GM23338 (cell line): Measurements from ENCODE around the gene TGFBR1. TPM values are rescaled to one million over a fixed set of nuclear protein-coding genes. Genes with fewer than 3 reads are reported as not detected.

Experiments
- ATAC-seq: fragments of 200-7000 bp; cut with Tn5 transposase; 3 replicates; pipeline ENCODE4 v1.9.1; 2020
- DNase-seq: peaks from one replicate; pipeline ENCODE4 v3.0.0-alpha.2; 2015; ENCODE audit warnings: low spot score
- H2AFZ ChIP-seq: fragments of 200-600 bp; sonication (generic); 2 replicates; pipeline ENCODE4 v1.8.0; 2016; ENCODE audit warnings: antibody characterized with exemption, mild to moderate bottlenecking, moderate library complexity
- H3F3A ChIP-seq: fragments of 200-600 bp; sonication (generic); replicated peaks from 2 replicates; pipeline ENCODE4 v1.8.0; 2017; ENCODE audit warnings: antibody characterized with exemption, mixed run types, low read depth
- H3K27ac ChIP-seq: fragments of 200-600 bp; sonication (generic); 2 replicates; pipeline ENCODE4 v1.6.1; 2016; ENCODE audit warnings: low read depth
- H3K27me3 ChIP-seq: fragments of 200-600 bp; sonication (generic); 2 replicates; pipeline ENCODE4 v1.8.0; 2016; ENCODE audit warnings: mild to moderate bottlenecking, mixed run types, moderate library complexity; ENCODE audit not compliant: insufficient read depth
- H3K36me3 ChIP-seq: fragments of 200-600 bp; sonication (generic); 2 replicates; pipeline ENCODE4 v1.8.0; 2016; ENCODE audit warnings: mild to moderate bottlenecking; ENCODE audit not compliant: insufficient read depth
- H3K4me1 ChIP-seq: fragments of 200-600 bp; sonication (generic); 2 replicates; pipeline ENCODE4 v1.8.0; 2016; ENCODE audit warnings: mild to moderate bottlenecking, moderate library complexity; ENCODE audit not compliant: insufficient read depth
- H3K4me2 ChIP-seq: fragments of 200-600 bp; sonication (generic); 2 replicates; pipeline ENCODE4 v1.7.1; 2017; ENCODE audit warnings: mixed run types
- H3K4me3 ChIP-seq: fragments of 200-600 bp; sonication (generic); 2 replicates; pipeline ENCODE4 v1.6.1; 2016; ENCODE audit warnings: mixed run types
- H3K79me2 ChIP-seq: fragments of 200-600 bp; sonication (generic); replicated peaks from 2 replicates; pipeline ENCODE4 v1.8.0; 2017; ENCODE audit warnings: mild to moderate bottlenecking; ENCODE audit not compliant: insufficient read depth
- H3K9me2 ChIP-seq: fragments of 200-600 bp; sonication (generic); 2 replicates; pipeline ENCODE4 v1.8.0; 2017; ENCODE audit not compliant: insufficient read depth
- H4K20me1 ChIP-seq: fragments of 200-600 bp; sonication (generic); replicated peaks from 2 replicates; pipeline ENCODE4 v1.8.0; 2017; ENCODE audit warnings: mild to moderate bottlenecking; ENCODE audit not compliant: insufficient read depth
- H3K27ac Mint-ChIP-seq: 2 replicates; pipeline ENCODE4 v1.8.0; 2020; ENCODE audit warnings: inconsistent platforms, mild to moderate bottlenecking, moderate library complexity, mixed read lengths
- H3K27me3 Mint-ChIP-seq: 3 replicates; pipeline ENCODE4 v1.8.0; 2022; ENCODE audit warnings: low read depth, mild to moderate bottlenecking, moderate library complexity, mixed read lengths, inconsistent platforms; ENCODE audit not compliant: insufficient read depth, poor library complexity
- H3K36me3 Mint-ChIP-seq: 3 replicates; pipeline ENCODE4 v1.8.0; 2021; ENCODE audit warnings: low read depth, mild to moderate bottlenecking, inconsistent platforms, moderate library complexity, mixed read lengths
- H3K4me1 Mint-ChIP-seq: 3 replicates; pipeline ENCODE4 v1.8.0; 2020; ENCODE audit warnings: mild to moderate bottlenecking, inconsistent platforms, mixed read lengths
- H3K4me3 Mint-ChIP-seq: 3 replicates; pipeline ENCODE4 v1.8.0; 2021; ENCODE audit warnings: moderate library complexity, mild to moderate bottlenecking, inconsistent platforms, mixed read lengths
- H3K9me3 Mint-ChIP-seq: 3 replicates; pipeline ENCODE4 v1.8.0; 2020; ENCODE audit warnings: moderate library complexity, mild to moderate bottlenecking, inconsistent platforms, mixed read lengths
- CREB1 ChIP-seq: fragments of 250-450 bp; sonication (Bioruptor Pico); IDR thresholded peaks from 2 replicates; pipeline ENCODE4 v1.5.0; 2020; ENCODE audit warnings: low read depth, mild to moderate bottlenecking, moderate library complexity
- ETS1 ChIP-seq: IDR thresholded peaks from 2 replicates; pipeline ENCODE4 v1.6.1; 2016; ENCODE audit warnings: antibody characterized with exemption
- EZH2 ChIP-seq: fragments of 200-600 bp; sonication (generic); IDR thresholded peaks from one replicate; pipeline ENCODE4 v1.8.0; 2017; ENCODE audit warnings: antibody characterized with exemption, mild to moderate bottlenecking, low read depth; ENCODE audit not compliant: unreplicated experiment
- EZH2phosphoT487 ChIP-seq: fragments of 200-600 bp; sonication (generic); IDR thresholded peaks from one replicate; pipeline ENCODE4 v1.8.1; 2018; ENCODE audit warnings: antibody characterized with exemption; ENCODE audit not compliant: unreplicated experiment
- JUNB ChIP-seq: IDR thresholded peaks from one replicate; pipeline ENCODE4 v1.6.1; 2016; ENCODE audit warnings: antibody characterized with exemption; ENCODE audit not compliant: unreplicated experiment
- NANOG ChIP-seq: IDR thresholded peaks from 2 replicates; pipeline ENCODE4 v1.6.1; 2016; ENCODE audit warnings: antibody characterized with exemption, borderline replicate concordance
- POLR2AphosphoS5 ChIP-seq: IDR thresholded peaks from 2 replicates; pipeline ENCODE4 v1.6.1; 2016; ENCODE audit warnings: antibody characterized with exemption, low read depth
- REST ChIP-seq: IDR thresholded peaks from one replicate; pipeline ENCODE4 v1.6.1; 2018; ENCODE audit warnings: antibody characterized with exemption; ENCODE audit not compliant: unreplicated experiment
- STAT1 ChIP-seq: IDR thresholded peaks from one replicate; pipeline ENCODE4 v1.6.1; 2016; ENCODE audit warnings: antibody characterized with exemption; ENCODE audit not compliant: unreplicated experiment
- ZNF114 ChIP-seq: fragments of 250-450 bp; sonication (Bioruptor Pico); IDR thresholded peaks from 2 replicates; pipeline ENCODE4 v1.5.0; 2020; ENCODE audit warnings: mild to moderate bottlenecking, moderate library complexity
- ZNF331 ChIP-seq: fragments of 250-450 bp; sonication (Bioruptor Pico); IDR thresholded peaks from 2 replicates; pipeline ENCODE4 v1.5.0; 2020; ENCODE audit warnings: low read depth, mild to moderate bottlenecking, moderate library complexity
- polyA plus RNA-seq: library from polyadenylated mRNA; unstranded; fragments of >200 nt; fragmentation: Nextera tagmentation; extraction: Ambion mirVana; gene quantifications from 2 replicates; pipeline ENCODE4 v1.2.1, GENCODE V29; 2016
- total RNA-seq: library from RNA; depleted of rRNA; stranded (reverse); fragments of >200 nt; shearing (Covaris generic); gene quantifications from 2 replicates; pipeline ENCODE4 v1.2.3, GENCODE V29; 2014
- TF ChIP-seq, protein P1 (sequence below): fragments of 250-450 bp; sonication (Bioruptor Pico); IDR thresholded peaks from 2 replicates; pipeline ENCODE4 v1.5.0; 2020; ENCODE audit warnings: mild to moderate bottlenecking, moderate library complexity
- TF ChIP-seq, protein P2 (sequence below), 2 experiments: fragments of 200-600 bp in 1 of 2; sonication (generic) in 1 of 2; conservative IDR thresholded peaks; 2 replicates each; pipeline versions ENCODE4 v1.5.1 to v1.6.1; 2016 to 2017; ENCODE audit warnings: antibody characterized with exemption in 2 of 2, low read depth in 2 of 2, mild to moderate bottlenecking in 2 of 2, moderate library complexity in 1 of 2

Gene TGFBR1
- total and polyA plus RNA-seq, 2 experiments from 2014 or later: 9.3 to 40.2 TPM

DNA sequence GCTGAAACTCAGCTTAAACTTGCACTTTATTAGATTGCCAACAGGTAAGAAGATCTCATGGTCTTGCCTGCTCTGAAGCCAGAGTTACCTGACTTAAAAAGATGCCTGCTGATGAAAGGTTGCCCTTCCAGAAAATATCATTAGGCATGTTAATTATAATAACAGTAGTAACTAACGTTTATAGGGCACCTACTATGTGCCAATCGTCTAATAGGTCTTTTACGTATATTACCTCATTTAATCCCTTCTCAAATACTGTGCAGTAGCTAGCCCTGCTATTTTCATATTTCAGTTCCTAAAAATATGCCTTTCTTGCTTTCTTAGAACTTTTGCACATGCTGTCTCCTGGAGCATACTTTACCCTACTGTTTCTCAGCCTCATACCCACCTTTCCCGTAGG lies 40.1 kb downstream of the TGFBR1 start:
- H3K4me2 ChIP-seq: no peak overlapping the region
- DNase-seq: no peak
- H3K4me1 Mint-ChIP-seq: peaks cover 12% of the 10 kb centered on the region
- H3K36me3 ChIP-seq: peaks cover 23% of the 10 kb centered on the region
- peaks cover 50% of the 10 kb centered on the region for H3K36me3 Mint-ChIP-seq
- H3F3A ChIP-seq: no peaks in the 10 kb centered on the region
- no peak overlapping the region for H3K4me3 ChIP-seq
- H4K20me1 ChIP-seq: 0 out of 2 replicates have a peak, but pooled peaks cover 4% of the 10 kb centered on the region
- H3K79me2 ChIP-seq: no peaks in the 10 kb centered on the region
- peaks cover 13% of the 10 kb centered on the region for H3K4me1 ChIP-seq
- no peaks in the 10 kb centered on the region for H3K27me3 ChIP-seq
- H3K9me2 ChIP-seq: no peaks in the 10 kb centered on the region
- H3K27me3 Mint-ChIP-seq: peaks cover 2% of the 10 kb centered on the region
- no peak overlapping the region for H3K27ac ChIP-seq
- no peaks in the 10 kb centered on the region for H3K9me3 Mint-ChIP-seq
- H3K4me3 Mint-ChIP-seq: no peak overlapping the region
- no peak for TF ChIP-seq EZH2
- TF ChIP-seq, protein P1, sequence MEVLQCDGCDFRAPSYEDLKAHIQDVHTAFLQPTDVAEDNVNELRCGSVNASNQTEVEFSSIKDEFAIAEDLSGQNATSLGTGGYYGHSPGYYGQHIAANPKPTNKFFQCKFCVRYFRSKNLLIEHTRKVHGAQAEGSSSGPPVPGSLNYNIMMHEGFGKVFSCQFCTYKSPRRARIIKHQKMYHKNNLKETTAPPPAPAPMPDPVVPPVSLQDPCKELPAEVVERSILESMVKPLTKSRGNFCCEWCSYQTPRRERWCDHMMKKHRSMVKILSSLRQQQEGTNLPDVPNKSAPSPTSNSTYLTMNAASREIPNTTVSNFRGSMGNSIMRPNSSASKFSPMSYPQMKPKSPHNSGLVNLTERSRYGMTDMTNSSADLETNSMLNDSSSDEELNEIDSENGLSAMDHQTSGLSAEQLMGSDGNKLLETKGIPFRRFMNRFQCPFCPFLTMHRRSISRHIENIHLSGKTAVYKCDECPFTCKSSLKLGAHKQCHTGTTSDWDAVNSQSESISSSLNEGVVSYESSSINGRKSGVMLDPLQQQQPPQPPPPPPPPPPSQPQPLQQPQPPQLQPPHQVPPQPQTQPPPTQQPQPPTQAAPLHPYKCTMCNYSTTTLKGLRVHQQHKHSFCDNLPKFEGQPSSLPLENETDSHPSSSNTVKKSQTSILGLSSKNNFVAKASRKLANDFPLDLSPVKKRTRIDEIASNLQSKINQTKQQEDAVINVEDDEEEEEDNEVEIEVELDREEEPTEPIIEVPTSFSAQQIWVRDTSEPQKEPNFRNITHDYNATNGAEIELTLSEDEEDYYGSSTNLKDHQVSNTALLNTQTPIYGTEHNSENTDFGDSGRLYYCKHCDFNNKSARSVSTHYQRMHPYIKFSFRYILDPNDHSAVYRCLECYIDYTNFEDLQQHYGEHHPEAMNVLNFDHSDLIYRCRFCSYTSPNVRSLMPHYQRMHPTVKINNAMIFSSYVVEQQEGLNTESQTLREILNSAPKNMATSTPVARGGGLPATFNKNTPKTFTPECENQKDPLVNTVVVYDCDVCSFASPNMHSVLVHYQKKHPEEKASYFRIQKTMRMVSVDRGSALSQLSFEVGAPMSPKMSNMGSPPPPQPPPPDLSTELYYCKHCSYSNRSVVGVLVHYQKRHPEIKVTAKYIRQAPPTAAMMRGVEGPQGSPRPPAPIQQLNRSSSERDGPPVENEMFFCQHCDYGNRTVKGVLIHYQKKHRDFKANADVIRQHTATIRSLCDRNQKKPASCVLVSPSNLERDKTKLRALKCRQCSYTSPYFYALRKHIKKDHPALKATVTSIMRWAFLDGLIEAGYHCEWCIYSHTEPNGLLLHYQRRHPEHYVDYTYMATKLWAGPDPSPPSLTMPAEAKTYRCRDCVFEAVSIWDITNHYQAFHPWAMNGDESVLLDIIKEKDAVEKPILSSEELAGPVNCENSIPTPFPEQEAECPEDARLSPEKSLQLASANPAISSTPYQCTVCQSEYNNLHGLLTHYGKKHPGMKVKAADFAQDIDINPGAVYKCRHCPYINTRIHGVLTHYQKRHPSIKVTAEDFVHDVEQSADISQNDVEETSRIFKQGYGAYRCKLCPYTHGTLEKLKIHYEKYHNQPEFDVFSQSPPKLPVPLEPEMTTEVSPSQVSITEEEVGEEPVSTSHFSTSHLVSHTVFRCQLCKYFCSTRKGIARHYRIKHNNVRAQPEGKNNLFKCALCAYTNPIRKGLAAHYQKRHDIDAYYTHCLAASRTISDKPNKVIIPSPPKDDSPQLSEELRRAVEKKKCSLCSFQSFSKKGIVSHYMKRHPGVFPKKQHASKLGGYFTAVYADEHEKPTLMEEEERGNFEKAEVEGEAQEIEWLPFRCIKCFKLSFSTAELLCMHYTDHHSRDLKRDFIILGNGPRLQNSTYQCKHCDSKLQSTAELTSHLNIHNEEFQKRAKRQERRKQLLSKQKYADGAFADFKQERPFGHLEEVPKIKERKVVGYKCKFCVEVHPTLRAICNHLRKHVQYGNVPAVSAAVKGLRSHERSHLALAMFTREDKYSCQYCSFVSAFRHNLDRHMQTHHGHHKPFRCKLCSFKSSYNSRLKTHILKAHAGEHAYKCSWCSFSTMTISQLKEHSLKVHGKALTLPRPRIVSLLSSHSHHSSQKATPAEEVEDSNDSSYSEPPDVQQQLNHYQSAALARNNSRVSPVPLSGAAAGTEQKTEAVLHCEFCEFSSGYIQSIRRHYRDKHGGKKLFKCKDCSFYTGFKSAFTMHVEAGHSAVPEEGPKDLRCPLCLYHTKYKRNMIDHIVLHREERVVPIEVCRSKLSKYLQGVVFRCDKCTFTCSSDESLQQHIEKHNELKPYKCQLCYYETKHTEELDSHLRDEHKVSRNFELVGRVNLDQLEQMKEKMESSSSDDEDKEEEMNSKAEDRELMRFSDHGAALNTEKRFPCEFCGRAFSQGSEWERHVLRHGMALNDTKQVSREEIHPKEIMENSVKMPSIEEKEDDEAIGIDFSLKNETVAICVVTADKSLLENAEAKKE (CRISPR knock-in tag): no peak
- no peak for TF ChIP-seq ETS1
- no peak for TF ChIP-seq REST
- TF ChIP-seq CREB1 (CRISPR knock-in tag): no peak
- TF ChIP-seq, protein P2, sequence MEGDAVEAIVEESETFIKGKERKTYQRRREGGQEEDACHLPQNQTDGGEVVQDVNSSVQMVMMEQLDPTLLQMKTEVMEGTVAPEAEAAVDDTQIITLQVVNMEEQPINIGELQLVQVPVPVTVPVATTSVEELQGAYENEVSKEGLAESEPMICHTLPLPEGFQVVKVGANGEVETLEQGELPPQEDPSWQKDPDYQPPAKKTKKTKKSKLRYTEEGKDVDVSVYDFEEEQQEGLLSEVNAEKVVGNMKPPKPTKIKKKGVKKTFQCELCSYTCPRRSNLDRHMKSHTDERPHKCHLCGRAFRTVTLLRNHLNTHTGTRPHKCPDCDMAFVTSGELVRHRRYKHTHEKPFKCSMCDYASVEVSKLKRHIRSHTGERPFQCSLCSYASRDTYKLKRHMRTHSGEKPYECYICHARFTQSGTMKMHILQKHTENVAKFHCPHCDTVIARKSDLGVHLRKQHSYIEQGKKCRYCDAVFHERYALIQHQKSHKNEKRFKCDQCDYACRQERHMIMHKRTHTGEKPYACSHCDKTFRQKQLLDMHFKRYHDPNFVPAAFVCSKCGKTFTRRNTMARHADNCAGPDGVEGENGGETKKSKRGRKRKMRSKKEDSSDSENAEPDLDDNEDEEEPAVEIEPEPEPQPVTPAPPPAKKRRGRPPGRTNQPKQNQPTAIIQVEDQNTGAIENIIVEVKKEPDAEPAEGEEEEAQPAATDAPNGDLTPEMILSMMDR (conservative IDR thresholded peaks at IDR 0.05; ENCODE audit: low read depth in 2 of 2): no peak
- no peak for TF ChIP-seq NANOG
- no peak for TF ChIP-seq JUNB
- TF ChIP-seq ZNF114: no peak
- no peak for TF ChIP-seq EZH2phosphoT487
- TF ChIP-seq POLR2AphosphoS5: no peak
- TF ChIP-seq ZNF331 (CRISPR knock-in tag): no peak
- no peak for TF ChIP-seq STAT1
- no peak for ATAC-seq
- H3K27ac Mint-ChIP-seq: no peak overlapping the region
- H2AFZ ChIP-seq: no peak overlapping the region
